OCI-LY1 (cell line): Measurements from ENCODE around the gene ACTL8.

ENCODE experiments used
- CTCF ChIP-seq: fragments of 200-600 bp; sonication (generic), shearing (Covaris generic); IDR thresholded peaks from 2 replicates; pipeline ENCODE4 v1.5.1; 2017; ENCODE audit warnings: mild to moderate bottlenecking, antibody characterized with exemption, low read length, moderate library complexity, mixed read lengths
- EZH2 ChIP-seq: fragments of 200-600 bp; sonication (generic), shearing (Covaris generic); IDR thresholded peaks from 2 replicates; pipeline ENCODE4 v1.8.0; 2017; ENCODE audit warnings: borderline replicate concordance, mixed run types, mild to moderate bottlenecking, antibody characterized with exemption, low read length, moderate library complexity, mixed read lengths

- TF ChIP-seq CTCF, result no peak
- no peak for TF ChIP-seq EZH2
Measured at GRCh38 chr1:17849216-17849615, 94.1 kb downstream of the ACTL8 start.
